ENCODE measurements around the gene SDHA. TPM values are rescaled to one million over a fixed set of nuclear protein-coding genes. Genes with fewer than 3 reads are reported as not detected.

SDHA gene
- total RNA-seq, 4 donors from 2014 or later = 155 to 471 (median 250) TPM

DNA sequence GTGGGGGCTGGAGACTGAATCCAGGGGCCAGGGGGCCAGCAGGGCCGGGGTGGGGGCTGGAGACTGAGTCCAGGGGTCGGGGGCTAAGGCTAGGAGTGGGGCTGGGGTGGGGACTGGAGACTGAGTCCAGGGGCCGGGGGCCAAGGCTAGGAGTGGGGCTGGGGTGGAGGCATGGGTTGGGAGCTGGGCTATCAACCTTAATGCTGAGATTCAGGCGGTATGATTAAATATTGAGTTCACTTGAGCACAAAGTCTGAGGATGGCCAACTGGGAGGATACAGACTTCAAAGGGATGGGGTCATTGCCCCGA is 43.9 kb upstream of the SDHA start:
- TF ChIP-seq, protein P1, sequence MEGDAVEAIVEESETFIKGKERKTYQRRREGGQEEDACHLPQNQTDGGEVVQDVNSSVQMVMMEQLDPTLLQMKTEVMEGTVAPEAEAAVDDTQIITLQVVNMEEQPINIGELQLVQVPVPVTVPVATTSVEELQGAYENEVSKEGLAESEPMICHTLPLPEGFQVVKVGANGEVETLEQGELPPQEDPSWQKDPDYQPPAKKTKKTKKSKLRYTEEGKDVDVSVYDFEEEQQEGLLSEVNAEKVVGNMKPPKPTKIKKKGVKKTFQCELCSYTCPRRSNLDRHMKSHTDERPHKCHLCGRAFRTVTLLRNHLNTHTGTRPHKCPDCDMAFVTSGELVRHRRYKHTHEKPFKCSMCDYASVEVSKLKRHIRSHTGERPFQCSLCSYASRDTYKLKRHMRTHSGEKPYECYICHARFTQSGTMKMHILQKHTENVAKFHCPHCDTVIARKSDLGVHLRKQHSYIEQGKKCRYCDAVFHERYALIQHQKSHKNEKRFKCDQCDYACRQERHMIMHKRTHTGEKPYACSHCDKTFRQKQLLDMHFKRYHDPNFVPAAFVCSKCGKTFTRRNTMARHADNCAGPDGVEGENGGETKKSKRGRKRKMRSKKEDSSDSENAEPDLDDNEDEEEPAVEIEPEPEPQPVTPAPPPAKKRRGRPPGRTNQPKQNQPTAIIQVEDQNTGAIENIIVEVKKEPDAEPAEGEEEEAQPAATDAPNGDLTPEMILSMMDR (IDR thresholded peaks at IDR 0.05) = no peak
- WGBS, 2 donors (ENCODE audit: low coverage in 1 of 2) = 50 to 79% methylated on average over 1 to 5 of the region's 5 CpGs
- in situ Hi-C loops (cut with MboI; ENCODE audit: low pct_ligation_motif_present in 1 of 4, low pct_unique_long_range_greater_than_20kb in 1 of 4, low sequenced_read_pairs in 3 of 4) = no loop called here

DNA sequence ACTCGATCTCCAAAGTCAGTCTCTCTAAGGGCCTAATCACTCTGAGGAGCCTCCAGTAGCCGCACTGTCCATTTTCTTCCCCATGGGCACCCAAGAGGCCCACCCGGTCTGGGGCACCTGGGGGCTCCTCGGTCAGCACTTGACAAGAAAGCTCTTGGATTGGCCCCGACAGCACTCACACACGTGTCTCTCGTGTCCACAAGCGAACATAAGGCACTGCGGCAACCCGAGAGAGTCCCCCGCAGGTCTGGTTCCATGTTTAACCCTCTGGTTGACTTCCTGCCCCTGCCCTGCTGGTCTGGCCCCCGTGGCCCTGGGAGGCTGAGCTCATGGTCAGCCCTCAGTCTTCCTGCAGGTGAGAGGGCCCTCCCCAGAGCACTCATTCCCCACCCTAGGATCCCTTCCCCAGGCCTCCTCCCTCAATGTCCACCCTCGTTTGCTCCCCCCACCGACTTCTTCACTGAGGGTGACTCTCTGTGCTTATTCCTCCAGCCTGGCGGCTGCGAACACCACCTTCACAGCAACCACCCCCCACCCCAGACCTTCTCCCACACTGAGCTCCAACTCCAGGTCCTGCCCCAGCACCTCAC is 43.1 kb upstream of the SDHA start:
- Histone ChIP-seq H3K4me3 (no peak overlapping the region), H3K27me3 (no peaks in the 10 kb centered on the region), H3K27ac (no peak overlapping the region), H3K9me3 (no peaks in the 10 kb centered on the region), H3K36me3 (no peaks in the 10 kb centered on the region), H3K4me1 (no peaks in the 10 kb centered on the region)
- TF ChIP-seq POLR2A (IDR thresholded peaks at IDR 0.05) (no peak), POLR2AphosphoS5 (IDR thresholded peaks at IDR 0.05) (no peak), EP300 (IDR thresholded peaks at IDR 0.05; ENCODE audit: low read depth) (no peak)
- TF ChIP-seq, protein P1 (IDR thresholded peaks at IDR 0.05) = no peak
- 67 to 86% methylated on average over 1 to 16 of the region's 16 CpGs for WGBS, 2 donors (ENCODE audit: low coverage in 1 of 2)
- in situ Hi-C loops (cut with MboI; ENCODE audit: low pct_ligation_motif_present in 1 of 4, low pct_unique_long_range_greater_than_20kb in 1 of 4, low sequenced_read_pairs in 3 of 4) = no loop called here
- intact Hi-C loops (cut with DNase I; ENCODE audit: low total_unique reads) = no loop called here
- no peak for DNase-seq

More for the DNA sequence above, 43.9 kb upstream of the SDHA start:
- H3K4me1 ChIP-seq = no peaks in the 10 kb centered on the region
- H3K9me3 ChIP-seq = no peaks in the 10 kb centered on the region
- no peak for DNase-seq
- no peaks in the 10 kb centered on the region for H3K27me3 ChIP-seq
- H3K27ac ChIP-seq = no peak overlapping the region
- H3K4me3 ChIP-seq = no peak overlapping the region
- no peaks in the 10 kb centered on the region for H3K36me3 ChIP-seq
- intact Hi-C loops (cut with DNase I; ENCODE audit: low total_unique reads) = no loop called here

DNA sequence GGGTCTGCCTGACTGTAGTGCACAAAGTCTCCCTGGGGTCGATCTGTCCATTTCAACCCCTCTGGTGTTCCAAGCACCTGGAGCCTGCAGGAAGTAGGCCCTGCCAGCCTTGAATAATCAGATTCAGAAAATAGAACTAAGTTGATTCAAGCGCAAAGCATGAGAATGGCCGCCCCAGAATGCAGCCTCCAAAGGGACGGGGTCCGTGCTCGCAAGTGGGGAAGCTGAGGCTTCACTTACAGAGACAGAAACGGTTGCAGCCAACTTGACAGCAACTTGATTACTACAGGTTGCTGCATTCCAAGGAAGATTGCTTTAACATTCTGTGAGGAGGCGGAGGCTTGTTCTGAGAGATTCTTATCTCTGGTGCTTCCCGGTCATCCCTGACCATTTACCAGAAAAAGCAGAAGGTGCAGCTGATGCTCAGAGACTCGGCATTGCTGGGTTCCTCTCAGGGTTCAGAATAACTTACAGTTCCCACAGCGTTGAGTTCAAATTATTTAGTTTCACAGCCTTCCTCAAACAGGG is 41.8 kb upstream of the SDHA start:
- TF ChIP-seq, protein P1 (IDR thresholded peaks at IDR 0.05) = no peak
- no peak for TF ChIP-seq EP300 (IDR thresholded peaks at IDR 0.05; ENCODE audit: low read depth)
- TF ChIP-seq POLR2A (IDR thresholded peaks at IDR 0.05) = no peak
- TF ChIP-seq POLR2AphosphoS5 (IDR thresholded peaks at IDR 0.05) = no peak
- no peak overlapping the region for H3K4me3 ChIP-seq
- DNase-seq = no peak
- H3K4me1 ChIP-seq = no peaks in the 10 kb centered on the region
- no peaks in the 10 kb centered on the region for H3K27me3 ChIP-seq
- no peaks in the 10 kb centered on the region for H3K36me3 ChIP-seq
- H3K9me3 ChIP-seq = no peaks in the 10 kb centered on the region
- intact Hi-C loops (cut with DNase I; ENCODE audit: low total_unique reads) = no loop called here
- WGBS, 2 donors (ENCODE audit: low coverage in 1 of 2) = 71% methylated on average over 10 of the region's 11 CpGs; no CpG with 5 or more reads in 1 of the 2 donors
- in situ Hi-C loops (cut with MboI; ENCODE audit: low pct_ligation_motif_present in 1 of 4, low pct_unique_long_range_greater_than_20kb in 1 of 4, low sequenced_read_pairs in 3 of 4) = no loop called here
- H3K27ac ChIP-seq = no peak overlapping the region

DNA sequence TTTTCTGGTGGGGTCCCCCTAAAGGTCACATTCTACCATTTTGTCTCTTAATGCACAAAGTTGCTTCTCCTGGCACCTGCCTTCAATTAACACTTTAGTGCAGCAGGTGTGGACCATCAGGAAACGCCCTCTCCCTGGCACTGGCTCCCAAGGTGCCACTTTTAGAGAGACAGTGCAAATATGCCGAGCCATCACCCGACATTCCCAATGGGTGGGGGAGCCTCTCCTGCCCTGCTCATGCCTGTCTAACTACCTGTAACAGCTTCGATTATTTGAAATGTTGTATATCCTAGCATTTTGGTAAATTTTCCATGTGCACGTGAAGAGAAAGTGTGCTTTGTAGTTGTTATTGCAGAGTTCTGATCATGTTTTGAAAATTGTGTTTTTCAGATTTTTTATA is 40.0 kb upstream of the SDHA start:
- intact Hi-C loops (cut with DNase I; ENCODE audit: low total_unique reads) (no loop called here), in situ Hi-C loops (cut with MboI; ENCODE audit: low pct_ligation_motif_present in 1 of 4, low pct_unique_long_range_greater_than_20kb in 1 of 4, low sequenced_read_pairs in 3 of 4) (no loop called here)
- no peak overlapping the region for H3K4me3 ChIP-seq
- no peak for TF ChIP-seq EP300 (IDR thresholded peaks at IDR 0.05; ENCODE audit: low read depth)
- no peak for TF ChIP-seq POLR2AphosphoS5 (IDR thresholded peaks at IDR 0.05)
- H3K9me3 ChIP-seq = no peaks in the 10 kb centered on the region
- no peak for DNase-seq
- no peaks in the 10 kb centered on the region for H3K36me3 ChIP-seq
- WGBS, 2 donors (ENCODE audit: low coverage in 1 of 2) = 56 to 61% methylated on average over 2 to 5 of the region's 5 CpGs
- H3K4me1 ChIP-seq = no peaks in the 10 kb centered on the region
- no peaks in the 10 kb centered on the region for H3K27me3 ChIP-seq
- H3K27ac ChIP-seq = no peak overlapping the region

DNA sequence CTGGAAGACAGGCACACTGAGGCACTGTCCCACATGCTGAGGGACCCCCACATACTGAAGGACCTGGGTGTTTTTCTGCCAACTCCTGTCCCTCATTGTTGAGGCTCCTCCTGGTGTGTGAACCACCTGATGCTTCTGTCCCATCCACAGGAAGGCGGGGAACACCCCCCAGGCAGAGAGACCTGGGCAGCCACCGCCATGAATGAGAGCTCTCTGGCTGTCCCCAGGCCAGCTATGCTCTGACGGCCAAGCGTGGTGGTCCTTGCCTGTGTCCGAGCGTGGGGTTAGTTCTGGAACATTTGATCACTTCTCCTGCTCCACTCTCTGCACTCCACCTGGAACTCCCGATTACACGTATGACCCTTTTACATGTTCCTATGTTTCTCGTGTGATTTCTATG is 38.7 kb upstream of the SDHA start:
- no peak overlapping the region for H3K4me3 ChIP-seq
- H3K9me3 ChIP-seq = no peaks in the 10 kb centered on the region
- no peaks in the 10 kb centered on the region for H3K36me3 ChIP-seq
- H3K4me1 ChIP-seq = no peaks in the 10 kb centered on the region
- no peaks in the 10 kb centered on the region for H3K27me3 ChIP-seq
- DNase-seq = no peak
- 83 to 90% methylated on average over 4 to 9 of the region's 9 CpGs for WGBS, 2 donors (ENCODE audit: low coverage in 1 of 2)
- H3K27ac ChIP-seq = no peak overlapping the region
- in situ Hi-C loops (cut with MboI; ENCODE audit: low pct_ligation_motif_present in 1 of 4, low pct_unique_long_range_greater_than_20kb in 1 of 4, low sequenced_read_pairs in 3 of 4) (no loop called here), intact Hi-C loops (cut with DNase I; ENCODE audit: low total_unique reads) (no loop called here)
- TF ChIP-seq POLR2A (IDR thresholded peaks at IDR 0.05) (no peak), POLR2AphosphoS5 (IDR thresholded peaks at IDR 0.05) (no peak), EP300 (IDR thresholded peaks at IDR 0.05; ENCODE audit: low read depth) (no peak)
- TF ChIP-seq, protein P1 (IDR thresholded peaks at IDR 0.05) = no peak
